ENCODE measurements around the gene SERPINB1. TPM values are rescaled to one million over a fixed set of nuclear protein-coding genes. Genes with fewer than 3 reads are reported as not detected.

The SERPINB1 gene
- total RNA-seq, 2 donors from 2014 or later: 30.6 to 38.5 TPM

- no peak overlapping the region for H3K9ac ChIP-seq (ENCODE audit: extremely low read depth, low read length, poor library complexity, severe bottlenecking)
- H3K27me3 Mint-ChIP-seq (ENCODE audit: insufficient read depth): no peaks in the 10 kb centered on the region
- H3K36me3 ChIP-seq (ENCODE audit: control insufficient read depth, insufficient read depth, low read length): peaks cover 50% of the 10 kb centered on the region
- no peak overlapping the region for H3K27ac Mint-ChIP-seq
- WGBS, 2 experiments (ENCODE audit: insufficient coverage in 1 of 2, insufficient read length in 1 of 2): 92 to 96% methylated on average over 6 to 7 of the region's 7 CpGs
- H3K4me3 Mint-ChIP-seq: no peak overlapping the region
- no peaks in the 10 kb centered on the region for H3K9me3 ChIP-seq (ENCODE audit: control insufficient read depth, low read length)
- no peaks in the 10 kb centered on the region for H3K27me3 ChIP-seq (ENCODE audit: control insufficient read depth, insufficient read depth, low read length, poor library complexity, severe bottlenecking)
- DNase-seq: no peak
- no peaks in the 10 kb centered on the region for H3K9me3 Mint-ChIP-seq
- H3K36me3 Mint-ChIP-seq (ENCODE audit: low read depth): peaks cover 48% of the 10 kb centered on the region
- TF ChIP-seq, protein P1, sequence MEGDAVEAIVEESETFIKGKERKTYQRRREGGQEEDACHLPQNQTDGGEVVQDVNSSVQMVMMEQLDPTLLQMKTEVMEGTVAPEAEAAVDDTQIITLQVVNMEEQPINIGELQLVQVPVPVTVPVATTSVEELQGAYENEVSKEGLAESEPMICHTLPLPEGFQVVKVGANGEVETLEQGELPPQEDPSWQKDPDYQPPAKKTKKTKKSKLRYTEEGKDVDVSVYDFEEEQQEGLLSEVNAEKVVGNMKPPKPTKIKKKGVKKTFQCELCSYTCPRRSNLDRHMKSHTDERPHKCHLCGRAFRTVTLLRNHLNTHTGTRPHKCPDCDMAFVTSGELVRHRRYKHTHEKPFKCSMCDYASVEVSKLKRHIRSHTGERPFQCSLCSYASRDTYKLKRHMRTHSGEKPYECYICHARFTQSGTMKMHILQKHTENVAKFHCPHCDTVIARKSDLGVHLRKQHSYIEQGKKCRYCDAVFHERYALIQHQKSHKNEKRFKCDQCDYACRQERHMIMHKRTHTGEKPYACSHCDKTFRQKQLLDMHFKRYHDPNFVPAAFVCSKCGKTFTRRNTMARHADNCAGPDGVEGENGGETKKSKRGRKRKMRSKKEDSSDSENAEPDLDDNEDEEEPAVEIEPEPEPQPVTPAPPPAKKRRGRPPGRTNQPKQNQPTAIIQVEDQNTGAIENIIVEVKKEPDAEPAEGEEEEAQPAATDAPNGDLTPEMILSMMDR (conservative IDR thresholded peaks at IDR 0.05): no peak
- H3K4me3 ChIP-seq (ENCODE audit: low read length): no peak overlapping the region
- no peak overlapping the region for H3K27ac ChIP-seq (ENCODE audit: low read depth, low read length)
- H3K4me1 Mint-ChIP-seq: no peaks in the 10 kb centered on the region
- H3K4me1 ChIP-seq (ENCODE audit: control insufficient read depth, insufficient read depth, low read length): no peaks in the 10 kb centered on the region
Observed at GRCh38 chr6:2784930-2785329, 56.7 kb downstream of the SERPINB1 start.

GRCh38 chr6:2784061-2784460 lies 57.6 kb downstream of the SERPINB1 start:
- WGBS, 2 experiments (ENCODE audit: insufficient coverage in 1 of 2, insufficient read length in 1 of 2): 88 to 91% methylated on average over 5 of the region's 5 CpGs
- H3K27ac Mint-ChIP-seq: no peak overlapping the region
- TF ChIP-seq, protein P1 (conservative IDR thresholded peaks at IDR 0.05): no peak

GRCh38 chr6:2783188-2783963 lies 58.3 kb downstream of the SERPINB1 start:
- Mint-ChIP-seq H3K27ac (no peak overlapping the region), H3K36me3 (ENCODE audit: low read depth) (peaks cover 51% of the 10 kb centered on the region), H3K4me1 (no peaks in the 10 kb centered on the region), H3K9me3 (no peaks in the 10 kb centered on the region), H3K4me3 (no peak overlapping the region), H3K27me3 (ENCODE audit: insufficient read depth) (no peaks in the 10 kb centered on the region)
- Histone ChIP-seq H3K36me3 (ENCODE audit: control insufficient read depth, insufficient read depth, low read length) (peaks cover 66% of the 10 kb centered on the region), H3K9me3 (ENCODE audit: control insufficient read depth, low read length) (no peaks in the 10 kb centered on the region), H3K27ac (ENCODE audit: low read depth, low read length) (no peak overlapping the region), H3K9ac (ENCODE audit: extremely low read depth, low read length, poor library complexity, severe bottlenecking) (no peak overlapping the region), H3K4me3 (ENCODE audit: low read length) (no peak overlapping the region), H3K4me1 (ENCODE audit: control insufficient read depth, insufficient read depth, low read length) (no peaks in the 10 kb centered on the region), H3K27me3 (ENCODE audit: control insufficient read depth, insufficient read depth, low read length, poor library complexity, severe bottlenecking) (no peaks in the 10 kb centered on the region)
- WGBS, 2 experiments (ENCODE audit: insufficient coverage in 1 of 2, insufficient read length in 1 of 2): 87 to 93% methylated on average over 11 to 19 of the region's 19 CpGs
- TF ChIP-seq, protein P1 (conservative IDR thresholded peaks at IDR 0.05): peak; percentile 54
- DNase-seq: peak; percentile 75

More at GRCh38 chr6:2784061-2784460, 57.6 kb downstream of the SERPINB1 start:
- no peaks in the 10 kb centered on the region for H3K4me1 ChIP-seq (ENCODE audit: control insufficient read depth, insufficient read depth, low read length)
- H3K9me3 Mint-ChIP-seq: no peaks in the 10 kb centered on the region
- peaks cover 59% of the 10 kb centered on the region for H3K36me3 ChIP-seq (ENCODE audit: control insufficient read depth, insufficient read depth, low read length)
- no peaks in the 10 kb centered on the region for H3K27me3 Mint-ChIP-seq (ENCODE audit: insufficient read depth)
- H3K27me3 ChIP-seq (ENCODE audit: control insufficient read depth, insufficient read depth, low read length, poor library complexity, severe bottlenecking): no peaks in the 10 kb centered on the region
- no peak for DNase-seq
- peaks cover 53% of the 10 kb centered on the region for H3K36me3 Mint-ChIP-seq (ENCODE audit: low read depth)
- H3K27ac ChIP-seq (ENCODE audit: low read depth, low read length): no peak overlapping the region
- no peak overlapping the region for H3K9ac ChIP-seq (ENCODE audit: extremely low read depth, low read length, poor library complexity, severe bottlenecking)
- no peak overlapping the region for H3K4me3 ChIP-seq (ENCODE audit: low read length)
- H3K9me3 ChIP-seq (ENCODE audit: control insufficient read depth, low read length): no peaks in the 10 kb centered on the region
- no peak overlapping the region for H3K4me3 Mint-ChIP-seq
- no peaks in the 10 kb centered on the region for H3K4me1 Mint-ChIP-seq
